ENCODE data around the gene TRMT2A. TPM values are rescaled to one million over a fixed set of nuclear protein-coding genes. Genes with fewer than 3 reads are reported as not detected.

TRMT2A gene
- total and polyA plus RNA-seq, 8 donors = 23.8 to 120 (median 34.1) TPM

DNA sequence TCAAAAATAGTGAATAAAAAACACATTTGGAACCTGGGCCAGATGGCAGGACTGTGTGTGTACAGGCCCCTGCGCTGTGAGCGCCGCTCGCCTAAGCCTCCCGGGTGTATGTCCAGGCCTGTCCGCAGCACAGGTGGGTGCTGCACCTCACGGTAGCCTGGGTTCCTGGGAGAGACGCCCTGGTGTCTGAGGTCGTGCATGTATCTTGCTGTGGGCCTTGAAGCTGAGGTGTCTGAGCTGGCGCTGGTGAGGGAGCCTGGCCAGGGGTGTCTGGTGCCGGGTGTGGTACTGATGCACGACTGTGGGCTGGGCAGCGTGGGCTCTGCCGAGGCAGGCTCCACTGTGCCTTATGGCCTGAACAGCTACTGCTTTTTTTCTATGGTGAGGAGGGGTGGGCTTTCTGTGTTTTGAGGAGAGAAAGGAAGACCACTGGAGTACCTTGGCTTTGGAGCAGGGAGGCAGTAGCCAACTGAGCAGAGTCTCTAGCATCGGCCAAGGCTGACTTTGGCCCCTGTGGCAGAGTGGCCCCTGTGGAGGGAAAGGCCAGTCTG, 10.4 kb upstream of the TRMT2A start:
- H3K4me3 ChIP-seq = no peak overlapping the region
- intact Hi-C loops (cut with DNase I) = loop anchor here in 2 of 3 donors (10.0 kb wide), 1 partner anchor 153 kb away; no protein-coding TSS in a partner anchor
- WGBS, 2 donors = 88 to 91% methylated on average over 15 of the region's 15 CpGs
- no peak overlapping the region for H3K27ac ChIP-seq
- H3K36me3 ChIP-seq = peaks cover 0 to 10% (median 0%) of the 10 kb centered on the region in 3 donors
- no peaks in the 10 kb centered on the region for H3K27me3 ChIP-seq
- FAIRE-seq = no peak
- TF ChIP-seq, protein P1, sequence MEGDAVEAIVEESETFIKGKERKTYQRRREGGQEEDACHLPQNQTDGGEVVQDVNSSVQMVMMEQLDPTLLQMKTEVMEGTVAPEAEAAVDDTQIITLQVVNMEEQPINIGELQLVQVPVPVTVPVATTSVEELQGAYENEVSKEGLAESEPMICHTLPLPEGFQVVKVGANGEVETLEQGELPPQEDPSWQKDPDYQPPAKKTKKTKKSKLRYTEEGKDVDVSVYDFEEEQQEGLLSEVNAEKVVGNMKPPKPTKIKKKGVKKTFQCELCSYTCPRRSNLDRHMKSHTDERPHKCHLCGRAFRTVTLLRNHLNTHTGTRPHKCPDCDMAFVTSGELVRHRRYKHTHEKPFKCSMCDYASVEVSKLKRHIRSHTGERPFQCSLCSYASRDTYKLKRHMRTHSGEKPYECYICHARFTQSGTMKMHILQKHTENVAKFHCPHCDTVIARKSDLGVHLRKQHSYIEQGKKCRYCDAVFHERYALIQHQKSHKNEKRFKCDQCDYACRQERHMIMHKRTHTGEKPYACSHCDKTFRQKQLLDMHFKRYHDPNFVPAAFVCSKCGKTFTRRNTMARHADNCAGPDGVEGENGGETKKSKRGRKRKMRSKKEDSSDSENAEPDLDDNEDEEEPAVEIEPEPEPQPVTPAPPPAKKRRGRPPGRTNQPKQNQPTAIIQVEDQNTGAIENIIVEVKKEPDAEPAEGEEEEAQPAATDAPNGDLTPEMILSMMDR (IDR thresholded peaks at IDR 0.05) = no peak
- H3K9me3 ChIP-seq = no peaks in the 10 kb centered on the region
- H3K4me1 ChIP-seq = peaks cover 0 to under 1% (median 0%) of the 10 kb centered on the region in 3 donors
- ATAC-seq = no peak
- no peak for DNase-seq

DNA sequence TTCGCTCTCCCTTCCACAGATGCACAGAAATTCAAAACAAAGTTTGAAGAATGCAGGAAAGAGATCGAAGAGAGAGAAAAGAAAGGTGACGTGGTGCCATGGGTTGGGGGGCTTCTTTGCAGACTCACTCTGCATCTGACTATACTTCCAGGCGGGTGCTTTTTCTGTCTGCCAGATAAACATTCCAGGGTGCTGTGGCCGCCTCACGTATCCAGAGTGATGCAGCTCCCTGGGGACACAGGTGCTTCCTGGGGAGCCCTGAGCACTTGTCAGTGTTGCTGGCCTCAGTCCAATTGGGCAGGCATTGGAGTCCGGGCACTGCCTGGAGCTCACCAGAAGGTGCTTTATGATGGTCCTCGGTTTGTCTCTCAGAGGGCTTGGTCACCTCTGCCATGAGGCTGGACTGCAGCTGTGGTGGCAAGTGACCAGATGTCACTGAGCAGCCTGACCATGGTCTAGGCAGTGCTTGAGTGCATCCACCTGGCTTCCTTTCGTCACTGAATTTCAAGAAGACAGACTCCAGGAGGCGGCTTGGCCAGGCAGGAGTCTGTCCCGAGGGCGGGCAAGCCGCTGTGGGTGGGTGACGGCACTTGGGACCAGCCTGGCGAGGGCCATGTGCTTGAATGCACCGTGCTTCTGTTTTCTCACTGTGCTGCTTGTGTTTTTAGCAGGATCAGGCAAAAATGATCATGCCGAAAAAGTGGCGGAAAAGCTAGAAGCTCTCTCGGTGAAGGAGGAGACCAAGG, 9.4 kb upstream of the TRMT2A start:
- H3K9me3 ChIP-seq = no peaks in the 10 kb centered on the region
- TF ChIP-seq, protein P1 (IDR thresholded peaks at IDR 0.05) = no peak
- no peak overlapping the region for H3K4me3 ChIP-seq
- no peak overlapping the region for H3K27ac ChIP-seq
- H3K27me3 ChIP-seq = no peaks in the 10 kb centered on the region
- 87 to 89% methylated on average over 19 of the region's 19 CpGs for WGBS, 2 donors
- H3K36me3 ChIP-seq = peaks cover 0 to 10% (median 0%) of the 10 kb centered on the region in 3 donors
- no peaks in the 10 kb centered on the region for H3K4me1 ChIP-seq
- ATAC-seq (no peak), FAIRE-seq (no peak), DNase-seq (peak in 1 of 6 donors; percentile 32)
- intact Hi-C loops (cut with DNase I) = loop anchor here in 2 of 3 donors (10.0 kb wide), 1 partner anchor 152 kb away; no protein-coding TSS in a partner anchor

DNA sequence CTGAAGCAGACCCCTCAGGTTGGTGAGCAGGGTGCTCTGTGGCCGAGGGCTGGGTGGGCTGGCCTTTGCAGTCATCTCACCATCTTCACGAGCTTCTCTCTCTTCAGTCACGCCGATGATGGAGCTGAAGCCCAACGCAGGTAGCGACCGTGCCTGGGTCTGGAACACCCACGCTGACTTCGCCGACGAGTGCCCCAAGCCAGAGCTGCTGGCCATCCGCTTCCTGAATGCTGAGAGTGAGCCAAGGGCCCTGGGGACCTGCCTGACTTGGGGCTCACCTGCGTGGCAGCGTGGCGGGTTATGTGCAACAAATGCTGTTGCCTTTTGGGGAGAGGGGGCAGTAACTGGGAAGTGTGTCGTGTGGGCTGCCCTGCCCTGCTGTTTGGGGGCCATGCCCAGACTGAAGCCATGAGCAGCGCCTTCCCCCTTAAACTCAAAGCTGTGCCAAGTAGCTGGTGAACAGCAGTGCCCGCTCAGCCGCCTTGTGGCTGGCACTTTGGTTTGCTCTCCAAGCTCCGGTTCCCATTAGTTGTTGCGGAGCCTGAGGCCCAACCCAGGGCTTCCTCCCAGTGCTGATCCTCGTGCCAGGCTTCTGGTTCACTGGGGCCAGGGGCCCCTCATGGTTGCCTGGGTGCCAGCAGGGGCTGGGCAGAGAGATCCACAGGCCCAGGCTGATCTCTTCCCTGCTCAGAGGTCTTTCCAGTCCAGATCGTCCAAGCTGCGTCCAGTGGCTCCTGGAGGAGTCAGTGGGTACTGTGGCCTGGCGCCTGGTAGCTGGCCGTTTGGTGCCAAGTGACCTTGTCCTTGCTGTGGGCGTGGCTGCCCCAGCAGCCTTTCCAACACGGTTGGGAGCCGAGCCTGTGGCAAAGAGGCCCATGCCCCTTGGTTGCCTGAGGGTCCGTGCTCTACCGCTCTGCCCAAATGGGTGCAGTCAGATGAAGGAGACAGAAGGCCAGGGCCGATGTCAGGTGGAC, 8.5 kb upstream of the TRMT2A start:
- no peak for FAIRE-seq
- H3K27me3 ChIP-seq = no peaks in the 10 kb centered on the region
- peak in 1 of 4 donors; percentile 28 for ATAC-seq
- peaks cover 0 to 10% (median 0%) of the 10 kb centered on the region in 3 donors for H3K36me3 ChIP-seq
- TF ChIP-seq, protein P1 (IDR thresholded peaks at IDR 0.05) = no peak
- intact Hi-C loops (cut with DNase I) = loop anchor here in 2 of 3 donors (10.0 kb wide), 1 partner anchor 151 kb away; no protein-coding TSS in a partner anchor
- no peak overlapping the region for H3K4me3 ChIP-seq
- no peak overlapping the region for H3K27ac ChIP-seq
- DNase-seq = peak in 1 of 6 donors; percentile 68
- 80 to 82% methylated on average over 32 of the region's 32 CpGs for WGBS, 2 donors
- H3K9me3 ChIP-seq = no peaks in the 10 kb centered on the region
- no peaks in the 10 kb centered on the region for H3K4me1 ChIP-seq

DNA sequence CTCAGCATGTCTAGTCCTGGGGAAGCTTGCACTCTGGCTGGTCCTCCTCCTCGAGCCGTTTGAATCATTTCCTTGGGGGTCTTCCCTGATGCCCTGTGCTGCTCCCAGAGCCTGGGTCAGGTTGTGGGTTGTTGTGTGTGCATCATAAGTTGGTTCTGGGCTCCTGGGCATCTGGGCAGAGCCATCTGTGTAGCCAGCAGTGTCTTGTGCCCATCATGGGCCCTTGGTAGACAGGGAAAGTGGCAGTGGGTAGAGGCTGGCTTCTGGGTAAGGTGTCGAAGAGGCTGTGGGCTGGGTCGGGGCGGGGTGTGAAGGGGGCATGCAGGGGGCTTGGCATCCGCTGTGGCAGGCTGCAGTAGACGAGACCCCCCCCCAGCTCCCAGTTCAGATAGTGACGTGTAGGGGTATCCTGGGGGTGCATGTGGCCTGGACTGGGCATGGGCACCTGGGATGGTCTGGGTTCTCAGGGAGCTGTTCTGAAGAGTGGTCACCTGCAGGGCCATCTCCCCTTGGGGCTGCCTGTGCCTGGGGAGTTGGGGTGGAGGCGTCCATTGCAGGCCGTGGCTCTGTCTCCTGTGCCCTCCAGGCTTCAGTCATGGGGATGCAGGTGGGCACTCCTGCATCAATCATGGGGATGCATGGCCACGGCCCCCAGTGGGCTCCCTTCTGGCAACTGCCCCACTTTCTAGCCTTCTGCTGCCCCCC, 7.2 kb upstream of the TRMT2A start:
- FAIRE-seq = no peak
- ATAC-seq = no peak
- H3K9me3 ChIP-seq = no peaks in the 10 kb centered on the region
- WGBS, 2 donors = 92 to 97% methylated on average over 10 to 11 of the region's 11 CpGs
- intact Hi-C loops (cut with DNase I) = loop anchor here in 2 of 3 donors (10.0 kb wide), 1 partner anchor 149 kb away; no protein-coding TSS in a partner anchor
- H3K4me1 ChIP-seq = peaks cover 0 to under 1% (median 0%) of the 10 kb centered on the region in 3 donors
- TF ChIP-seq, protein P1 (IDR thresholded peaks at IDR 0.05) = no peak
- H3K4me3 ChIP-seq = no peak overlapping the region
- H3K27ac ChIP-seq = no peak overlapping the region
- peak in 1 of 6 donors; percentile 72 for DNase-seq
- H3K36me3 ChIP-seq = peaks cover 0 to 10% (median 0%) of the 10 kb centered on the region in 3 donors
- no peaks in the 10 kb centered on the region for H3K27me3 ChIP-seq

Data from pancreas (tissue), 10 donors.